H1 (cell line): ENCODE measurements around the gene CBR3. TPM values are rescaled to one million over a fixed set of nuclear protein-coding genes. Genes with fewer than 3 reads are reported as not detected.
A peak's percentile ranks its signal among the peaks of the same experiment; 100 is the strongest.

Source experiments
- CTCF ChIA-PET: fragments of 300-600 bp; sonication (Branson Sonifier 250); formaldehyde crosslinking; loops from one replicate; lab custom pipeline; 2021; ENCODE audit not compliant: partially characterized antibody; lab: Charles Lee
- POLR2A ChIA-PET: fragments of 300-600 bp; sonication (Branson Sonifier 250); formaldehyde crosslinking; loops from one replicate; lab custom pipeline; 2021; ENCODE audit warnings: inconsistent platforms; ENCODE audit not compliant: partially characterized antibody; lab: Charles Lee
- DNase-seq, 2 experiments: peaks; one replicate each; pipeline versions ENCODE4 v3.0.0 to v3.0.0-alpha.2; 2010 to 2022; ENCODE audit warnings: low spot score in 2 of 2, low read depth in 1 of 2, mixed read lengths in 1 of 2
- FAIRE-seq: peaks from 2 replicates; lab custom pipeline; 2011; peaks lifted over from hg19 to GRCh38; lab: Jason Lieb, UNC
- H2AFZ ChIP-seq: 2 replicates; pipeline ENCODE4 v1.8.1; 2012; ENCODE audit warnings: low read length, inconsistent platforms
- H2AK5ac ChIP-seq: 2 replicates; pipeline ENCODE4 v1.6.1; 2013; ENCODE audit warnings: low read depth, low read length
- H2BK120ac ChIP-seq: replicated peaks from 2 replicates; pipeline ENCODE3; 2013; ENCODE audit warnings: low read depth, low read length, inconsistent platforms
- H2BK12ac ChIP-seq: 2 replicates; pipeline ENCODE4 v1.6.1; 2013; ENCODE audit warnings: low read depth, low read length
- H2BK15ac ChIP-seq: 2 replicates; pipeline ENCODE4 v1.6.1; 2013; ENCODE audit warnings: low read length
- H2BK20ac ChIP-seq: 2 replicates; pipeline ENCODE4 v1.6.1; 2013; ENCODE audit warnings: low read length
- H2BK5ac ChIP-seq: 2 replicates; pipeline ENCODE4 v1.6.1; 2013; ENCODE audit warnings: low read depth, low read length
- H3K14ac ChIP-seq: 2 replicates; pipeline ENCODE4 v1.6.1; 2013; ENCODE audit warnings: inconsistent platforms; ENCODE audit not compliant: insufficient read length
- H3K18ac ChIP-seq: 2 replicates; pipeline ENCODE4 v1.6.1; 2013; ENCODE audit warnings: low read length; ENCODE audit errors: extremely low read depth
- H3K23ac ChIP-seq: 2 replicates; pipeline ENCODE4 v1.6.1; 2013; ENCODE audit warnings: inconsistent platforms; ENCODE audit not compliant: insufficient read length
- H3K23me2 ChIP-seq: 2 replicates; pipeline ENCODE4 v1.6.1; 2013; ENCODE audit warnings: low read depth, low read length
- H3K27ac ChIP-seq: 2 replicates; pipeline ENCODE4 v1.6.1; 2011; ENCODE audit warnings: low read depth, low read length, inconsistent platforms
- H3K27me3 ChIP-seq, 4 experiments: replicated peaks in 1 of 4; 1 replicate in 1 of 4; 2 replicates in 3 of 4; pipeline versions ENCODE4 v1.6.1 to v1.8.1; 2011 to 2013; ENCODE audit warnings: low read length in 3 of 4, mild to moderate bottlenecking in 3 of 4, inconsistent platforms in 2 of 4, mixed read lengths in 2 of 4, moderate library complexity in 1 of 4; ENCODE audit not compliant: control insufficient read depth in 3 of 4, insufficient read depth in 3 of 4; ENCODE audit errors: extremely low read depth in 1 of 4
- H3K36me3 ChIP-seq, 4 experiments: 2 replicates each; pipeline versions ENCODE4 v1.6.1 to v1.8.1; 2011 to 2013; ENCODE audit warnings: mild to moderate bottlenecking in 4 of 4, low read length in 3 of 4, moderate library complexity in 2 of 4, control low read depth in 1 of 4, inconsistent platforms in 1 of 4; ENCODE audit not compliant: insufficient read depth in 4 of 4, control insufficient read depth in 2 of 4
- H3K4ac ChIP-seq: replicated peaks from 2 replicates; pipeline ENCODE3; 2013; ENCODE audit warnings: low read length, low read depth, mixed read lengths, inconsistent platforms; ENCODE audit not compliant: insufficient read length
- H3K4me1 ChIP-seq, 4 experiments: replicated peaks in 1 of 4; 1 replicate in 1 of 4; 2 replicates in 3 of 4; pipeline versions ENCODE4 v1.6.1 to v1.8.1; 2011 to 2013; ENCODE audit warnings: low read length in 3 of 4, inconsistent platforms in 2 of 4, mixed read lengths in 1 of 4; ENCODE audit not compliant: insufficient read depth in 4 of 4, control insufficient read depth in 3 of 4
- H3K4me2 ChIP-seq, 2 experiments: 2 replicates each; pipeline versions ENCODE4 v1.6.1 to v1.8.1; 2011 to 2013; ENCODE audit warnings: low read depth in 2 of 2, low read length in 2 of 2, control low read depth in 1 of 2, inconsistent platforms in 1 of 2, mild to moderate bottlenecking in 1 of 2; ENCODE audit not compliant: insufficient read depth in 1 of 2
- H3K4me3 ChIP-seq, 4 experiments: fragments of 200-600, 300-600 bp in 1 of 4; sonication (generic), shearing (Covaris generic), sonication (Bioruptor Twin) in 1 of 4; 2 replicates each; pipeline versions ENCODE4 v1.5.1 to v1.8.1; 2011 to 2016; ENCODE audit warnings: low read length in 4 of 4, low read depth in 3 of 4, control low read depth in 2 of 4, inconsistent platforms in 2 of 4, mild to moderate bottlenecking in 2 of 4, mixed read lengths in 1 of 4, moderate library complexity in 1 of 4; ENCODE audit not compliant: insufficient read depth in 2 of 4; ENCODE audit errors: extremely low read depth in 1 of 4
- H3K56ac ChIP-seq: replicated peaks from 2 replicates; pipeline ENCODE3; 2013; ENCODE audit warnings: low read depth, mild to moderate bottlenecking, mixed read lengths, low read length, inconsistent platforms; ENCODE audit not compliant: insufficient read length
- H3K79me1 ChIP-seq: 2 replicates; pipeline ENCODE4 v1.6.1; 2013; ENCODE audit warnings: low read depth, low read length, control low read depth
- H3K79me2 ChIP-seq, 2 experiments: 2 replicates each; pipeline versions ENCODE4 v1.6.1 to v1.8.1; 2012 to 2013; ENCODE audit warnings: low read length in 2 of 2, mild to moderate bottlenecking in 2 of 2, inconsistent platforms in 1 of 2; ENCODE audit not compliant: insufficient read depth in 2 of 2, control insufficient read depth in 1 of 2
- H3K9ac ChIP-seq, 4 experiments: replicated peaks in 1 of 4; 1 replicate in 1 of 4; 2 replicates in 3 of 4; pipeline versions ENCODE4 v1.6.1 to v1.8.1; 2011 to 2013; ENCODE audit warnings: low read depth in 3 of 4, low read length in 3 of 4, control low read depth in 2 of 4, mild to moderate bottlenecking in 2 of 4, moderate library complexity in 2 of 4, inconsistent platforms in 1 of 4; ENCODE audit errors: extremely low read depth in 1 of 4
- H3K9me3 ChIP-seq, 2 experiments: 2 replicates each; pipeline versions ENCODE4 v1.6.1 to v1.8.1; 2012 to 2013; ENCODE audit warnings: mild to moderate bottlenecking in 2 of 2, moderate library complexity in 2 of 2, control low read depth in 1 of 2, inconsistent platforms in 1 of 2, low read depth in 1 of 2, low read length in 1 of 2, mixed read lengths in 1 of 2; ENCODE audit not compliant: insufficient read depth in 2 of 2
- H4K20me1 ChIP-seq, 2 experiments: replicated peaks in 1 of 2; 2 replicates each; pipeline versions ENCODE3 to v1.8.1; 2011 to 2013; ENCODE audit warnings: inconsistent platforms in 2 of 2, low read length in 2 of 2, mild to moderate bottlenecking in 1 of 2; ENCODE audit not compliant: insufficient read depth in 2 of 2, control insufficient read depth in 1 of 2
- H4K5ac ChIP-seq: 2 replicates; pipeline ENCODE4 v1.6.1; 2013; ENCODE audit warnings: low read length, low read depth, mixed read lengths, inconsistent platforms; ENCODE audit not compliant: insufficient read length
- H4K8ac ChIP-seq: 2 replicates; pipeline ENCODE4 v1.8.0; 2013; ENCODE audit warnings: mild to moderate bottlenecking, moderate library complexity, low read length, inconsistent platforms; ENCODE audit not compliant: insufficient read depth; ENCODE audit errors: extremely low read depth
- H4K91ac ChIP-seq: replicated peaks from 2 replicates; pipeline ENCODE3; 2013; ENCODE audit warnings: low read length, mixed read lengths, inconsistent platforms; ENCODE audit not compliant: insufficient read length
- BCL11A ChIP-seq, 2 experiments: IDR thresholded peaks; one replicate each; pipeline ENCODE4 v1.6.1; 2011; ENCODE audit warnings: low read depth in 2 of 2, low read length in 2 of 2, mild to moderate bottlenecking in 2 of 2
- CHD1 ChIP-seq: IDR thresholded peaks from 2 replicates; pipeline ENCODE4 v1.6.1; 2012; ENCODE audit warnings: low read depth, low read length, improper control_type of control experiment
- EP300 ChIP-seq, 2 experiments: IDR thresholded peaks; 1 replicate in 1 of 2; 2 replicates in 1 of 2; pipeline ENCODE4 v1.6.1; 2011 to 2012; ENCODE audit warnings: low read depth in 2 of 2, low read length in 2 of 2, mild to moderate bottlenecking in 2 of 2, borderline replicate concordance in 1 of 2, inconsistent platforms in 1 of 2, moderate library complexity in 1 of 2
- FOSL1 ChIP-seq: IDR thresholded peaks from 2 replicates; pipeline ENCODE4 v1.6.1; 2011; ENCODE audit warnings: mild to moderate bottlenecking, low read depth, low read length, moderate library complexity; ENCODE audit not compliant: insufficient read depth
- GTF2F1 ChIP-seq: IDR thresholded peaks from 2 replicates; pipeline ENCODE4 v1.6.1; 2012; ENCODE audit warnings: low read depth, low read length, improper control_type of control experiment, borderline replicate concordance
- KDM5A ChIP-seq: fragments of 200-600 bp; IDR thresholded peaks from 2 replicates; pipeline ENCODE4 v1.7.1; 2012; ENCODE audit warnings: mild to moderate bottlenecking, low read length, inconsistent platforms, mixed read lengths
- MAX ChIP-seq: IDR thresholded peaks from 2 replicates; pipeline ENCODE4 v1.6.1; 2012; ENCODE audit warnings: inconsistent platforms
- SIX5 ChIP-seq: IDR thresholded peaks from 2 replicates; pipeline ENCODE4 v1.6.1; 2011; ENCODE audit warnings: mild to moderate bottlenecking, low read depth, low read length
- SP1 ChIP-seq: IDR thresholded peaks from 2 replicates; pipeline ENCODE4 v1.6.1; 2011; ENCODE audit warnings: low read depth, low read length
- SUZ12 ChIP-seq: fragments of 200-600 bp; sonication (generic); IDR thresholded peaks from 2 replicates; pipeline ENCODE4 v1.6.1; 2012; ENCODE audit warnings: mild to moderate bottlenecking, inconsistent platforms, low read length, moderate library complexity, mixed read lengths
- TCF12 ChIP-seq: IDR thresholded peaks from 2 replicates; pipeline ENCODE4 v1.6.1; 2011; ENCODE audit warnings: low read depth, mild to moderate bottlenecking, low read length
- YY1 ChIP-seq: IDR thresholded peaks from 2 replicates; pipeline ENCODE4 v1.6.1; 2011; ENCODE audit warnings: low read depth, mild to moderate bottlenecking, low read length
- WGBS, 2 experiments: shearing (Covaris generic) in 1 of 2; methylation state at CpG; one replicate each; pipeline versions ENCODE4 v1.1.6 to v1.1.7; 2013 to 2015; ENCODE audit warnings: low lambda C conversion rate in 2 of 2, mixed read lengths in 2 of 2, inconsistent platforms in 1 of 2, low coverage in 1 of 2, missing lambda C conversion rate in 1 of 2; ENCODE audit not compliant: insufficient replicate concordance in 2 of 2, insufficient coverage in 1 of 2, insufficient read length in 1 of 2; ENCODE audit errors: extremely low coverage in 1 of 2, missing lambda C conversion rate in 1 of 2; 5-methylcytosine and 5-hydroxymethylcytosine counted together
- polyA plus RNA-seq, 7 experiments: library from polyadenylated mRNA; depleted of rRNA in 3 of 7; stranded (reverse) in 5 of 7; unstranded in 2 of 7; fragments of >200 nt in 5 of 7; fragments of 200-250 nt in 2 of 7; gene quantifications; 1 replicate in 5 of 7; 2 replicates in 1 of 7; 4 replicates in 1 of 7; pipeline versions ENCODE4 v1.2.1 to v1.2.3, GENCODE V29; 2011 to 2013; ENCODE audit warnings: missing spikeins in 2 of 7, mixed read lengths in 2 of 7
- total RNA-seq: library from RNA; stranded (reverse); fragmentation: NEBNext Ultra II Directional; extraction: Animal tissue kit (Norgen Biotek cat#: 25700); gene quantifications from 2 replicates; pipeline ENCODE4 v1.2.1, GENCODE V29; 2021
- TF ChIP-seq, protein P1 (sequence below): IDR thresholded peaks from 2 replicates; pipeline ENCODE4 v1.6.1; 2011; ENCODE audit warnings: low read length, improper control_type of control experiment

The CBR3 gene
- total and polyA plus RNA-seq, 2 of the 8 experiments (the other 6 are each of a cell fraction or from before 2014, with no cell fraction given) = 1.2 to 4.3 TPM

DNA sequence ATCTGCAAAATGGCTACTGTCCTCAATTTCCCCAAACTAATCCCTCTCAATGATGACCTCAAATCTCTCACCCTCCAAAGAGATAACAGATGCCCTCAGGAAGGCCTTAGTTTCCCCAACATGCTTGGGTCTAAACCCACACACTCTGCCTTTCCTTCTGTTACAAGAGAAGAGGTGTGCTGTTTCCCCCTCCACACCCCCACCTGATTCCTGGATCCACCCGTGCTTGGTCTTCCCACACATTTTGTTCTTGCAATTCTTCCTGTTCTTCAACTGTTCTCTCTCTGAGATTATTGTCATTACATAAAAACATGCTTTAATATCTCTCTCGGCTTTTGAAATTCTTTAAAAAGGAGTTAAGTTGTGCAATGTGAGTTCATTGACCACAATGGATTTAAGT lies 5.7 kb upstream of the CBR3 start:
- WGBS, 2 experiments = 90% methylated on average over 2 of the region's 2 CpGs; no CpG with 5 or more reads in 1 of the 2 experiments
- H2AFZ ChIP-seq = no peak overlapping the region
- no peak overlapping the region for H4K5ac ChIP-seq
- DNase-seq (no peak), FAIRE-seq (no peak)
- no peak overlapping the region for H3K4me3 ChIP-seq
- H3K4me2 ChIP-seq = no peak overlapping the region
- H3K27ac ChIP-seq = no peak overlapping the region
- no peaks in the 10 kb centered on the region for H3K36me3 ChIP-seq
- H4K91ac ChIP-seq = no peak overlapping the region
- H3K14ac ChIP-seq = no peak overlapping the region
- no peak overlapping the region for H4K8ac ChIP-seq
- H3K18ac ChIP-seq = no peak overlapping the region
- ChIA-PET POLR2A (no interaction called here), CTCF (interaction anchor here (0.6 to 1.0 kb wide), 2 partner anchors 24 to 1120 kb away, joined by 3 to 4 read pairs; no protein-coding TSS in a partner anchor)
- H3K56ac ChIP-seq = no peak overlapping the region
- no peak overlapping the region for H3K9ac ChIP-seq
- no peaks in the 10 kb centered on the region for H3K79me2 ChIP-seq
- no peaks in the 10 kb centered on the region; the same call in 1 of the 2 replicates for H3K23me2 ChIP-seq
- H2AK5ac ChIP-seq = no peak overlapping the region; the same call in 1 of the 2 replicates
- H2BK15ac ChIP-seq = no peak overlapping the region
- H3K9me3 ChIP-seq = no peaks in the 10 kb centered on the region
- no peaks in the 10 kb centered on the region for H3K79me1 ChIP-seq
- peak overlapping the region; percentile 94; the same call in 1 of the 2 replicates for H2BK20ac ChIP-seq
- H2BK12ac ChIP-seq = no peak overlapping the region
- no peak overlapping the region for H3K23ac ChIP-seq
- no peak overlapping the region for H2BK120ac ChIP-seq
- no peak overlapping the region for H3K4ac ChIP-seq
- H3K4me1 ChIP-seq = peaks cover 0 to 5% (median 1%) of the 10 kb centered on the region in 4 experiments; a peak in 4 of 7 replicates
- TF ChIP-seq SUZ12 (no peak), SP1 (no peak), EP300 (IDR thresholded peaks at IDR 0.05; ENCODE audit: borderline replicate concordance in 1 of 2, low read depth in 2 of 2, low read length in 2 of 2) (no peak), KDM5A (no peak), CHD1 (no peak), YY1 (no peak), TCF12 (no peak), MAX (no peak), FOSL1 (no peak), SIX5 (no peak), BCL11A (IDR thresholded peaks at IDR 0.05; ENCODE audit: low read depth in 2 of 2, low read length in 2 of 2) (no peak), GTF2F1 (no peak)
- TF ChIP-seq, protein P1, sequence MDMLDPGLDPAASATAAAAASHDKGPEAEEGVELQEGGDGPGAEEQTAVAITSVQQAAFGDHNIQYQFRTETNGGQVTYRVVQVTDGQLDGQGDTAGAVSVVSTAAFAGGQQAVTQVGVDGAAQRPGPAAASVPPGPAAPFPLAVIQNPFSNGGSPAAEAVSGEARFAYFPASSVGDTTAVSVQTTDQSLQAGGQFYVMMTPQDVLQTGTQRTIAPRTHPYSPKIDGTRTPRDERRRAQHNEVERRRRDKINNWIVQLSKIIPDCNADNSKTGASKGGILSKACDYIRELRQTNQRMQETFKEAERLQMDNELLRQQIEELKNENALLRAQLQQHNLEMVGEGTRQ = no peak
- H2BK5ac ChIP-seq = no peak overlapping the region
- peaks cover 0 to 2% of the 10 kb centered on the region in 2 experiments for H4K20me1 ChIP-seq
- H3K27me3 ChIP-seq = peaks cover 2 to 17% (median 4%) of the 10 kb centered on the region in 4 experiments
